ENCODE results near the gene RPP14. TPM values are rescaled to one million over a fixed set of nuclear protein-coding genes. Genes with fewer than 3 reads are reported as not detected.

RPP14 gene
- total RNA-seq (10 to 100 TPM; 14.8 to 21.6 (median 17.6) TPM), polyA plus RNA-seq (1 to 10 TPM; 6.8 to 7.1 TPM), total RNA-seq (7.7 reads per million, percentile 31 among the genes with 10 or more reads in this experiment)

DNA sequence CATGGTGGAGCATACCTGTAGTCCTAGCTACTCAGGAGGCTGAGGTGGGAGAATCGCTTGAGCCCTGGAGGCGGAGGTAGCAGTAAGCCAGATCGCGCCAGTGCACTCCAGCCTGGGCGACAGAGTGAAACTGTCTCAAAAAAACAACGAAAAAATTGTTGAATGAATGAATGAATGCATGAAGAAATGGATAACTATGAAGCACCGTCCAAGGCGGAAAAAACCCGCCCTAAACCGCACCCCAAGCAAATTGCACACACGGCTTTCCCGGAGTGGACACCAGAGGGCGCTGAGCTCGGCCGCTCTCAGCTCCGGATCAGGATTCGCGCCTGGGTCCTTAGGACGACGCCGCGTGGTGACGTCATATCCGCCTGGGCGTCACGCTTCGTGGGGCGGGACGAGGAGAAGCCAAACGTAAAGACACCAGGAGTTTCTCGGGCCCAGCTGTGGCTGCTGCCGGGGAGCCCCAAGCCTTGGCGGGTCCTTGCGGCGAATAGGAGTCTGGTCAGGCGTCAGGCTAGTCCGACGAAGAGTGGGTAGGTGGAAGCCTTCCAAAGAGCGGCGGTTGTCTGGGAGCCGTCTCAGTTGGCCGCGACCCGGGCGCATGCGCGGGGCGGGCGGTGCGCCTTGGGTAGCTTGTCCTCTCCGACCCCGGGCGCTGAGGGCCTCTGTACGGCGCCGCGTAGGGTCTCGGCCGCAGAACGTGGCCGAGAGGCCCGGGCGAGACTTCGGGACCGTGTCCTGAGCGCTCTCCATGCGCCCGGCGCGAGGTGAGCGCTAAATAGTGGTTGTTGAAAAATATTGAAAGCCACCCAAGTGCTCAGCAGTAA, at the start of gene RPP14, which contains the start of gene HTD2:
Gene RPP14, plus strand, starts transcription at position 364 of the 830 bp plus-strand sequence. CDS start 4,085 bp downstream, outside the sequence.
Gene HTD2, plus strand, starts transcription at position 639 of the 830 bp plus-strand sequence. CDS start 11,094 bp downstream, outside the sequence.
- Mint-ChIP-seq H3K27me3 (peaks cover 5 to 13% (median 8%) of the 10 kb centered on the region in 5 donors), H3K27ac (peak within 1 kb of the TSS; percentile 99 to 100 (median 99)), H3K36me3 (peaks cover 0 to 13% (median 7%) of the 10 kb centered on the region in 5 donors), H3K4me3 (peak within 1 kb of the TSS; percentile 94 to 99 (median 97)), H3K9me3 (peaks cover 0 to 15% (median 3%) of the 10 kb centered on the region in 11 donors), H3K4me1 (peaks cover 28 to 47% (median 36%) of the 10 kb centered on the region in 7 donors)
- ATAC-seq (peak; percentile 95), DNase-seq (peak; percentile 96 to 99 (median 98))
- Histone ChIP-seq H3K9me3 (ENCODE audit: control insufficient read depth in 2 of 3, low read length in 3 of 3) (no peaks in the 10 kb centered on the region), H3K27ac (ENCODE audit: low read depth, low read length) (peak within 1 kb of the TSS; percentile 98), H3K4me1 (ENCODE audit: control insufficient read depth in 2 of 2, insufficient read depth in 2 of 2, low read length in 2 of 2) (peaks cover 21 to 24% of the 10 kb centered on the region in 2 donors), H3K36me3 (ENCODE audit: control insufficient read depth in 2 of 3, insufficient read depth in 3 of 3, low read length in 3 of 3) (peaks cover 0 to 14% (median 1%) of the 10 kb centered on the region in 3 experiments), H3K4me3 (ENCODE audit: low read length) (peak within 1 kb of the TSS; percentile 90), H3K27me3 (ENCODE audit: control insufficient read depth in 2 of 2, insufficient read depth in 2 of 2, low read length in 2 of 2) (no peaks in the 10 kb centered on the region)
- intact Hi-C loops (cut with micrococcal nuclease) = loop anchor here (1.0 to 5.0 kb wide), 19 partner anchors 26 to 1623 kb away; partner anchors contain the start of genes ABHD6 (in 2 of the 2), FLNB (in 2 of the 2), PDHB (in 2 of the 2) and SLMAP (in 2 of the 2)
- POLR2A ChIA-PET = interaction anchor here (0.6 to 4.0 kb wide), 19 partner anchors 12 to 750 kb away, joined by 3 to 29 read pairs (median 5); partner anchors contain the start of genes ABHD6, FLNB, KCTD6 and PDE12
- CTCF ChIA-PET = interaction anchor here (0.7 to 4.3 kb wide), 21 partner anchors 11 to 324 kb away, joined by 3 to 42 read pairs (median 5); partner anchors contain the start of genes ABHD6, KCTD6 and PXK

DNA sequence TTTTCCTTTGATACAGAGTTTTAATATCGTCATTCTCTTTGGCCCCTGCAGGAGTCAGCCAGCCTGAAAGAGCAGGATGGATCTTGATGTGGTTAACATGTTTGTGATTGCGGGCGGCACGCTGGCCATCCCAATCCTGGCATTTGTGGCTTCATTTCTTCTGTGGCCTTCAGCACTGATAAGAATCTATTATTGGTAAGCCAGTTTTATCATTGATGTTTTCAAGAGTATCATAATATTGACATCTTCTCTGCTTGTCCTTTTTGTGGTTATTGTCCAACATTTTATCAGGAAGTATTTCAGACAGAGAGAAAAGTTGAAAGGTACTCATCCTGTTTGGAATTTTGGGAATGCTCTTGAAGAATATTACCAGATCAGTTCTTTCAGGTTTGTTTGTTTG, 49.5 kb upstream of the RPP14 start:
- ChIA-PET CTCF (no interaction called here), POLR2A (interaction anchor here (0.6 kb wide), 1 partner anchor 198 kb away, joined by 3 read pairs; no protein-coding TSS in a partner anchor)
- H3K27ac Mint-ChIP-seq = no peak overlapping the region
- H3K27me3 ChIP-seq (ENCODE audit: control insufficient read depth in 2 of 2, insufficient read depth in 2 of 2, low read length in 2 of 2) = no peaks in the 10 kb centered on the region
- no peak overlapping the region for H3K4me3 Mint-ChIP-seq
- ATAC-seq (no peak), DNase-seq (no peak)
- intact Hi-C loops (cut with micrococcal nuclease) = no loop called here
- no peak overlapping the region for H3K4me3 ChIP-seq (ENCODE audit: low read length)
- no peaks in the 10 kb centered on the region for H3K27me3 Mint-ChIP-seq
- no peaks in the 10 kb centered on the region for H3K9me3 Mint-ChIP-seq
- H3K36me3 Mint-ChIP-seq = peaks cover 4 to 35% (median 14%) of the 10 kb centered on the region in 5 donors
- H3K4me1 ChIP-seq (ENCODE audit: control insufficient read depth in 2 of 2, insufficient read depth in 2 of 2, low read length in 2 of 2) = no peaks in the 10 kb centered on the region
- peaks cover 0 to 13% (median 5%) of the 10 kb centered on the region in 3 experiments for H3K36me3 ChIP-seq (ENCODE audit: control insufficient read depth in 2 of 3, insufficient read depth in 3 of 3, low read length in 3 of 3)
- peaks cover 0 to 11% (median 0%) of the 10 kb centered on the region in 7 donors for H3K4me1 Mint-ChIP-seq
- no peak overlapping the region for H3K27ac ChIP-seq (ENCODE audit: low read depth, low read length)
- no peaks in the 10 kb centered on the region for H3K9me3 ChIP-seq (ENCODE audit: control insufficient read depth in 2 of 3, low read length in 3 of 3)

- CTCF ChIA-PET = no interaction called here
- no peak for ATAC-seq
- intact Hi-C loops (cut with micrococcal nuclease) = no loop called here
- Mint-ChIP-seq H3K27me3 (no peaks in the 10 kb centered on the region), H3K4me3 (no peak overlapping the region), H3K27ac (no peak overlapping the region), H3K4me1 (peaks cover 0 to 8% (median 0%) of the 10 kb centered on the region in 7 donors), H3K9me3 (no peaks in the 10 kb centered on the region), H3K36me3 (peaks cover 4 to 37% (median 20%) of the 10 kb centered on the region in 5 donors)
- POLR2A ChIA-PET = no interaction called here
- Histone ChIP-seq H3K4me1 (ENCODE audit: control insufficient read depth in 2 of 2, insufficient read depth in 2 of 2, low read length in 2 of 2) (no peaks in the 10 kb centered on the region), H3K27ac (ENCODE audit: low read depth, low read length) (no peak overlapping the region), H3K9me3 (ENCODE audit: control insufficient read depth in 2 of 3, low read length in 3 of 3) (no peaks in the 10 kb centered on the region), H3K4me3 (ENCODE audit: low read length) (no peak overlapping the region), H3K27me3 (ENCODE audit: control insufficient read depth in 2 of 2, insufficient read depth in 2 of 2, low read length in 2 of 2) (no peaks in the 10 kb centered on the region), H3K36me3 (ENCODE audit: control insufficient read depth in 2 of 3, insufficient read depth in 3 of 3, low read length in 3 of 3) (peaks cover 0 to 13% (median 5%) of the 10 kb centered on the region in 3 experiments)
- DNase-seq = no peak
These were observed 47.5 kb upstream of the RPP14 start for GRCh38 chr3:58258392-58259055.

GRCh38 chr3:58260261-58260731, 45.7 kb upstream of the RPP14 start:
- ChIA-PET CTCF (no interaction called here), POLR2A (no interaction called here)
- H3K4me3 ChIP-seq (ENCODE audit: low read length) = no peak overlapping the region
- Mint-ChIP-seq H3K4me3 (no peak overlapping the region), H3K27me3 (no peaks in the 10 kb centered on the region), H3K36me3 (peaks cover 4 to 41% (median 20%) of the 10 kb centered on the region in 5 donors), H3K4me1 (peaks cover 0 to 8% (median 0%) of the 10 kb centered on the region in 7 donors), H3K27ac (no peak overlapping the region), H3K9me3 (no peaks in the 10 kb centered on the region)
- H3K9me3 ChIP-seq (ENCODE audit: control insufficient read depth in 2 of 3, low read length in 3 of 3) = no peaks in the 10 kb centered on the region
- no peak for DNase-seq
- H3K27ac ChIP-seq (ENCODE audit: low read depth, low read length) = no peak overlapping the region
- H3K27me3 ChIP-seq (ENCODE audit: control insufficient read depth in 2 of 2, insufficient read depth in 2 of 2, low read length in 2 of 2) = no peaks in the 10 kb centered on the region
- peaks cover 0 to 13% (median 5%) of the 10 kb centered on the region in 3 experiments for H3K36me3 ChIP-seq (ENCODE audit: control insufficient read depth in 2 of 3, insufficient read depth in 3 of 3, low read length in 3 of 3)
- peak; percentile 71 for ATAC-seq
- no peaks in the 10 kb centered on the region for H3K4me1 ChIP-seq (ENCODE audit: control insufficient read depth in 2 of 2, insufficient read depth in 2 of 2, low read length in 2 of 2)
- intact Hi-C loops (cut with micrococcal nuclease) = no loop called here

DNA sequence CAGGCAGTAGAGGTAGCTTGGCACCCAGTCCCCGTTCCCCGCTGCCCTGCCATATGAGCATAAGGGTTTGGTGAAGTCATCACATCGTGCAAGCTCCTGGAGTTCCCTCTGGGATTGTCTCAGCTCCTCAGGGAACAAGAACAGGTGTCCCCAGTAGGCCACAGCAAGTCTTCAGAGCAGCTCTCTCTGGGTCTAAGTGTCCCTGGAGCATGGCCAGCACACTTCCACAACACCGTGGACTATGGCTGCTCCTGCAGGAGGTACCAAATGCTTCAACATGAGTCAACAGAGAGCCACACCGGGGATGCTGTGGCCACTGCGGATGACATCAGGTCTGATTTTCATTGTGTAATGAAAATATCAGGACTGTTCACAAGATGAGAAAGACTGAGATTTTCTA, 45.3 kb upstream of the RPP14 start:
- CTCF ChIA-PET = interaction anchor here (0.6 kb wide), 1 partner anchor 18 kb away, joined by 6 read pairs; no protein-coding TSS in a partner anchor
- H3K9me3 ChIP-seq (ENCODE audit: control insufficient read depth in 2 of 3, low read length in 3 of 3) = no peaks in the 10 kb centered on the region
- POLR2A ChIA-PET = no interaction called here
- DNase-seq (no peak), ATAC-seq (peak; percentile 44)
- Mint-ChIP-seq H3K36me3 (peaks cover 4 to 44% (median 20%) of the 10 kb centered on the region in 5 donors), H3K27me3 (no peaks in the 10 kb centered on the region), H3K27ac (no peak overlapping the region), H3K4me1 (peaks cover 0 to 8% (median 0%) of the 10 kb centered on the region in 7 donors), H3K4me3 (no peak overlapping the region), H3K9me3 (no peaks in the 10 kb centered on the region)
- no peaks in the 10 kb centered on the region for H3K4me1 ChIP-seq (ENCODE audit: control insufficient read depth in 2 of 2, insufficient read depth in 2 of 2, low read length in 2 of 2)
- H3K27ac ChIP-seq (ENCODE audit: low read depth, low read length) = no peak overlapping the region
- no peak overlapping the region for H3K4me3 ChIP-seq (ENCODE audit: low read length)
- H3K36me3 ChIP-seq (ENCODE audit: control insufficient read depth in 2 of 3, insufficient read depth in 3 of 3, low read length in 3 of 3) = peaks cover 0 to 13% (median 5%) of the 10 kb centered on the region in 3 experiments
- intact Hi-C loops (cut with micrococcal nuclease) = no loop called here
- H3K27me3 ChIP-seq (ENCODE audit: control insufficient read depth in 2 of 2, insufficient read depth in 2 of 2, low read length in 2 of 2) = no peaks in the 10 kb centered on the region

DNA sequence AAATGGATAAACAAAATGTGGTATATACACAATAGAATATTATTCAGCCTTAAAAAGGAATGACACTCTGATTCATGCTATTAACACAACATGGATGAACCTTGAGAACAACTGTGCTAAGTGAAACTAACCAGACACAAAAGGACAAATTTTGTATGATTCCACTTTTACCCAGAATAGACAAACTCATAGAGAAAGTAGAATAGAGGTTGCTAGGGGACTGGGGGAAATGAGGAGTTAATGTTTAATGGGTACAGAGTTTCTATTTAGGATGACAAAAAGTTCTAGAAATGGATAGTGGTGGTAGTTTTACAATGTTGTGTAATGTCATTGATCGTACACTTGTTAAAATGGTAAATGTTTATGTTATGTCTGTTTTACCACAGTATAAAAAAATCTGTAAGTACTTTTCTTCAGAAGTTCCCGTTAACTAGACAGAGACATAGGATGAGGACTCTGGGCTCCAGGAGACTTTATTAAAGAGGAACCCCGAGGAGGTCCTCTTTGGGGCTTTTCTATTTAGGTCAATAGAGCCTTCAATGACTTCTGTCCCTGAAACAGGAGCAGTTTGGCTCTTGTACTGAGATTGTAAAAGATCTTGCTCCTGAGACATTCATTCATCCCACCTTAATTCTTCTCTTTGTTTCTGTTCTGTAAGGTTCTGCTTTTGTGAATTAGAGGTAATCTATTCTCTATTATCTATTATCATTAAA, 43.9 kb upstream of the RPP14 start:
- CTCF ChIA-PET = no interaction called here

More for the DNA sequence above, 43.9 kb upstream of the RPP14 start:
- Mint-ChIP-seq H3K9me3 (no peaks in the 10 kb centered on the region), H3K27ac (no peak overlapping the region), H3K4me1 (peaks cover 0 to 8% (median 0%) of the 10 kb centered on the region in 7 donors), H3K4me3 (no peak overlapping the region), H3K27me3 (no peaks in the 10 kb centered on the region), H3K36me3 (peaks cover 3 to 42% (median 21%) of the 10 kb centered on the region in 5 donors)
- ATAC-seq = no peak
- no peak overlapping the region for H3K27ac ChIP-seq (ENCODE audit: low read depth, low read length)
- POLR2A ChIA-PET = no interaction called here
- no peaks in the 10 kb centered on the region for H3K4me1 ChIP-seq (ENCODE audit: control insufficient read depth in 2 of 2, insufficient read depth in 2 of 2, low read length in 2 of 2)
- H3K9me3 ChIP-seq (ENCODE audit: control insufficient read depth in 2 of 3, low read length in 3 of 3) = no peaks in the 10 kb centered on the region
- peaks cover 0 to 16% (median 5%) of the 10 kb centered on the region in 3 experiments for H3K36me3 ChIP-seq (ENCODE audit: control insufficient read depth in 2 of 3, insufficient read depth in 3 of 3, low read length in 3 of 3)
- no peak for DNase-seq
- intact Hi-C loops (cut with micrococcal nuclease) = no loop called here
- no peaks in the 10 kb centered on the region for H3K27me3 ChIP-seq (ENCODE audit: control insufficient read depth in 2 of 2, insufficient read depth in 2 of 2, low read length in 2 of 2)
- H3K4me3 ChIP-seq (ENCODE audit: low read length) = no peak overlapping the region
